ENCODE results near the gene LRRC23.

- TF ChIP-seq, protein P1, sequence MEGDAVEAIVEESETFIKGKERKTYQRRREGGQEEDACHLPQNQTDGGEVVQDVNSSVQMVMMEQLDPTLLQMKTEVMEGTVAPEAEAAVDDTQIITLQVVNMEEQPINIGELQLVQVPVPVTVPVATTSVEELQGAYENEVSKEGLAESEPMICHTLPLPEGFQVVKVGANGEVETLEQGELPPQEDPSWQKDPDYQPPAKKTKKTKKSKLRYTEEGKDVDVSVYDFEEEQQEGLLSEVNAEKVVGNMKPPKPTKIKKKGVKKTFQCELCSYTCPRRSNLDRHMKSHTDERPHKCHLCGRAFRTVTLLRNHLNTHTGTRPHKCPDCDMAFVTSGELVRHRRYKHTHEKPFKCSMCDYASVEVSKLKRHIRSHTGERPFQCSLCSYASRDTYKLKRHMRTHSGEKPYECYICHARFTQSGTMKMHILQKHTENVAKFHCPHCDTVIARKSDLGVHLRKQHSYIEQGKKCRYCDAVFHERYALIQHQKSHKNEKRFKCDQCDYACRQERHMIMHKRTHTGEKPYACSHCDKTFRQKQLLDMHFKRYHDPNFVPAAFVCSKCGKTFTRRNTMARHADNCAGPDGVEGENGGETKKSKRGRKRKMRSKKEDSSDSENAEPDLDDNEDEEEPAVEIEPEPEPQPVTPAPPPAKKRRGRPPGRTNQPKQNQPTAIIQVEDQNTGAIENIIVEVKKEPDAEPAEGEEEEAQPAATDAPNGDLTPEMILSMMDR (IDR thresholded peaks at IDR 0.05): no peak
- no peak for TF ChIP-seq EZH2 (IDR thresholded peaks at IDR 0.05)
- no peak for TF ChIP-seq EZH2phosphoT487 (IDR thresholded peaks at IDR 0.05)
These were observed 46.4 kb downstream of the LRRC23 start, which contains the start of gene PTPN6 for GRCh38 chr12:6950811-6951540.

Data from neural progenitor cell (in vitro differentiated cells).